Spleen (tissue), 11 donors: ENCODE results near the gene MAMLD1. TPM values are rescaled to one million over a fixed set of nuclear protein-coding genes. Genes with fewer than 3 reads are reported as not detected.

Source experiments
- DNase-seq: peaks from one replicate; pipeline ENCODE4 v3.0.0-alpha.2; 2020
- H3K27ac ChIP-seq, 8 donors: fragments of 200-600 bp; sonication (generic) in 7 of 8; 1 replicate in 4 of 8; 2 replicates in 4 of 8; pipeline versions ENCODE4 v1.5.0 to v1.8.0; 2016 to 2021; ENCODE audit warnings: inconsistent platforms in 4 of 8, mild to moderate bottlenecking in 4 of 8, moderate library complexity in 1 of 8
- H3K27me3 ChIP-seq, 7 donors: fragments of 200-600 bp; sonication (generic) in 6 of 7; replicated peaks in 1 of 7; 1 replicate in 4 of 7; 2 replicates in 3 of 7; pipeline versions ENCODE4 v1.5.0 to v1.8.0; 2016 to 2021; ENCODE audit warnings: inconsistent platforms in 3 of 7, mild to moderate bottlenecking in 1 of 7
- H3K36me3 ChIP-seq, 6 donors: fragments of 200-600 bp; sonication (generic) in 5 of 6; 1 replicate in 4 of 6; 2 replicates in 2 of 6; pipeline versions ENCODE4 v1.5.0 to v1.8.0; 2016 to 2021; ENCODE audit warnings: inconsistent platforms in 2 of 6
- H3K4me1 ChIP-seq, 6 donors: fragments of 200-600 bp; sonication (generic) in 5 of 6; 1 replicate in 3 of 6; 2 replicates in 3 of 6; pipeline versions ENCODE4 v1.5.0 to v1.8.0; 2016 to 2021; ENCODE audit warnings: inconsistent platforms in 3 of 6
- H3K4me3 ChIP-seq, 8 donors: fragments of 200-600 bp; sonication (generic) in 7 of 8; 1 replicate in 4 of 8; 2 replicates in 4 of 8; pipeline versions ENCODE4 v1.5.0 to v1.8.0; 2016 to 2021; ENCODE audit warnings: inconsistent platforms in 4 of 8, mild to moderate bottlenecking in 4 of 8, moderate library complexity in 2 of 8
- H3K9me3 ChIP-seq, 8 donors: fragments of 200-600 bp; sonication (generic) in 7 of 8; 1 replicate in 4 of 8; 2 replicates in 4 of 8; pipeline versions ENCODE4 v1.5.0 to v1.8.0; 2016 to 2021; ENCODE audit warnings: inconsistent platforms in 4 of 8
- CTCF ChIP-seq, 11 experiments: fragments of 200-600 bp in 7 of 11; fragments of 450-650 bp in 4 of 11; sonication (generic) in 4 of 11; IDR thresholded peaks in 8 of 11; conservative IDR thresholded peaks in 3 of 11; 1 replicate in 7 of 11; 2 replicates in 4 of 11; pipeline versions ENCODE4 v1.4.0 to v1.8.0; 2016 to 2021; ENCODE audit warnings: antibody characterized with exemption in 11 of 11, inconsistent platforms in 4 of 11, mild to moderate bottlenecking in 1 of 11
- POLR2A ChIP-seq, 3 donors: fragments of 450-650 bp; IDR thresholded peaks; one replicate each; pipeline ENCODE4 v1.5.1; 2017; ENCODE audit warnings: antibody characterized with exemption in 3 of 3, mild to moderate bottlenecking in 1 of 3
- POLR2AphosphoS5 ChIP-seq, 3 donors: sonication (generic); formaldehyde crosslinking; IDR thresholded peaks; one replicate each; pipeline ENCODE4 v1.5.1; 2017; ENCODE audit warnings: antibody characterized with exemption in 3 of 3
- WGBS, 5 donors: extraction: QIAGEN DNeasy Blood & Tissue Kit in 3 of 5; methylation state at CpG; one replicate each; pipeline versions ENCODE4 v1.1.5 to v1.1.7; 2013 to 2018; 5-methylcytosine and 5-hydroxymethylcytosine counted together
- intact Hi-C: fragments of 100-400 bp; cut with DNase I; formaldehyde crosslinking; loops from one replicate; pipeline ENCODE4 v1.15.0; 2023; ENCODE audit warnings: low total_unique reads
- polyA plus RNA-seq, 3 donors: library from polyadenylated mRNA; stranded (reverse); fragments of 200-250 nt; gene quantifications; one replicate each; pipeline ENCODE4 v1.2.1, GENCODE V29; 2013
- total RNA-seq, 7 donors: library from RNA; depleted of rRNA in 3 of 7; stranded (reverse); fragments of >200 nt in 3 of 7; fragmentation: NEBNext Ultra II Directional in 4 of 7; extraction: Animal tissue kit (Norgen Biotek cat#: 25700) in 4 of 7; gene quantifications; one replicate each; pipeline versions ENCODE4 v1.1.0 to v1.2.1, GENCODE V29; 2016 to 2021
- donor health status: healthy with polysubstance abuse.
- donor health status: DM: no; HTN: no; CAD: no; lungs with moderate emphysema.
- donor health status: DM: no; HTN: no; CAD: no.
- donor health status: Bipolar disorder and iron deficiency.
- donor health status: healthy.
- donor health status: DM: no; HTN: no; CAD: no.
- donor health status: DM: yes; HTN: yes; CAD: no.

The MAMLD1 gene
- total and polyA plus RNA-seq, 10 donors = 1.2 to 7.3 (median 3.7) TPM

GRCh38 chrX:150451953-150452352, 88.8 kb downstream of the MAMLD1 start:
- no peak for TF ChIP-seq POLR2AphosphoS5 (IDR thresholded peaks at IDR 0.05)
- H3K9me3 ChIP-seq = no peaks in the 10 kb centered on the region
- 68 to 100% (median 93%) methylated on average over 3 of the region's 3 CpGs for WGBS, 5 donors
- DNase-seq = no peak
- H3K27me3 ChIP-seq = no peaks in the 10 kb centered on the region
- no peaks in the 10 kb centered on the region for H3K36me3 ChIP-seq
- H3K4me3 ChIP-seq = no peak overlapping the region
- intact Hi-C loops = no loop called here
- peaks cover 0 to 7% (median 0%) of the 10 kb centered on the region in 6 donors for H3K4me1 ChIP-seq
- H3K27ac ChIP-seq = no peak overlapping the region

- no peaks in the 10 kb centered on the region for H3K9me3 ChIP-seq
- no peaks in the 10 kb centered on the region for H3K4me1 ChIP-seq
- intact Hi-C loops = no loop called here
- TF ChIP-seq POLR2A (IDR thresholded peaks at IDR 0.05) (no peak), POLR2AphosphoS5 (IDR thresholded peaks at IDR 0.05) (no peak), CTCF (IDR thresholded peaks at IDR 0.05 in 8 of 11, conservative IDR thresholded peaks at IDR 0.05 in 3 of 11) (no peak)
- no peak for DNase-seq
- no peaks in the 10 kb centered on the region for H3K27me3 ChIP-seq
- H3K36me3 ChIP-seq = no peaks in the 10 kb centered on the region
- no peak overlapping the region for H3K27ac ChIP-seq
- H3K4me3 ChIP-seq = no peak overlapping the region
These were observed 91.0 kb downstream of the MAMLD1 start for GRCh38 chrX:150454083-150454482.

GRCh38 chrX:150454508-150455214, 91.5 kb downstream of the MAMLD1 start:
- TF ChIP-seq CTCF (IDR thresholded peaks at IDR 0.05 in 8 of 11, conservative IDR thresholded peaks at IDR 0.05 in 3 of 11) (no peak), POLR2AphosphoS5 (IDR thresholded peaks at IDR 0.05) (no peak), POLR2A (IDR thresholded peaks at IDR 0.05) (no peak)
- no peaks in the 10 kb centered on the region for H3K27me3 ChIP-seq
- no peaks in the 10 kb centered on the region for H3K36me3 ChIP-seq
- H3K27ac ChIP-seq = no peak overlapping the region
- intact Hi-C loops = no loop called here
- no peak overlapping the region for H3K4me3 ChIP-seq
- 69 to 93% (median 76%) methylated on average over 5 of the region's 5 CpGs for WGBS, 5 donors
- no peak for DNase-seq
- H3K9me3 ChIP-seq = no peaks in the 10 kb centered on the region
- H3K4me1 ChIP-seq = no peaks in the 10 kb centered on the region

DNA sequence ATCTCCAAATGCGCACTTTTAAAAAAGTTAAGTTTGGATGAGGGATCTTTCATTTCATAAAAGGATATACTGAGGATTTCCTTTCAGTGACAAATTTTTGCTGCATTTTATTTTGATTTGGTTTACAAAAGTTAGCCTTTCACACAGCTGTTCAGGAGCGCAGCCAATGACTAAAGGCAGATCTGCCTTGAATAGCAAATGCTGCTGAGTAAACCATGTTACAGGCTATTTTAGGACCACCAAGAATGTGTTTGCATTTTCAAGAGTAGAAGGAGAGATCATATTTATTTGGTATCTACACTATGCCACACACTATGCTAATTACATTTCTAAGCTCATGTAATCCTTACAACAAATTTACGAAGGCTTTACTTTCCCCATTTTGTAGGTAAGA, 92.1 kb downstream of the MAMLD1 start:
- DNase-seq = no peak
- H3K4me1 ChIP-seq = no peaks in the 10 kb centered on the region
- no peaks in the 10 kb centered on the region for H3K9me3 ChIP-seq
- H3K36me3 ChIP-seq = no peaks in the 10 kb centered on the region
- no peak overlapping the region for H3K4me3 ChIP-seq
- no peak overlapping the region for H3K27ac ChIP-seq
- H3K27me3 ChIP-seq = no peaks in the 10 kb centered on the region
- TF ChIP-seq POLR2A (IDR thresholded peaks at IDR 0.05) (no peak), CTCF (IDR thresholded peaks at IDR 0.05 in 8 of 11, conservative IDR thresholded peaks at IDR 0.05 in 3 of 11) (no peak), POLR2AphosphoS5 (IDR thresholded peaks at IDR 0.05) (no peak)
- WGBS, 5 donors = 88 to 100% (median 95%) methylated on average over 3 of the region's 3 CpGs
- intact Hi-C loops = no loop called here
